Omental fat pad (tissue), 4 donors: ENCODE measurements around the gene STX11. TPM values are rescaled to one million over a fixed set of nuclear protein-coding genes. Genes with fewer than 3 reads are reported as not detected.

ENCODE experiments used
- ATAC-seq: fragments of 150-250 bp; one replicate; pipeline ENCODE4 v1.9.1; 2016; ENCODE audit warnings: mild to moderate bottlenecking, moderate library complexity; ENCODE audit not compliant: low FRiP score
- DNase-seq: peaks from one replicate; pipeline ENCODE4 v3.0.0-alpha.2; 2019; ENCODE audit warnings: low spot score
- total RNA-seq, 4 donors: library from RNA; depleted of rRNA; stranded (reverse); fragments of >200 nt; gene quantifications; one replicate each; pipeline ENCODE4 v1.1.0, GENCODE V29; 2016
- TF ChIP-seq, protein P1 (sequence below), 3 donors: fragments of 450-650 bp; IDR thresholded peaks; one replicate each; pipeline ENCODE4 v1.5.1; 2016 to 2017; ENCODE audit warnings: antibody characterized with exemption in 3 of 3, mild to moderate bottlenecking in 3 of 3, moderate library complexity in 2 of 3

The STX11 gene
- total RNA-seq, 4 donors from 2014 or later = 34.5 to 156 (median 113) TPM

DNA sequence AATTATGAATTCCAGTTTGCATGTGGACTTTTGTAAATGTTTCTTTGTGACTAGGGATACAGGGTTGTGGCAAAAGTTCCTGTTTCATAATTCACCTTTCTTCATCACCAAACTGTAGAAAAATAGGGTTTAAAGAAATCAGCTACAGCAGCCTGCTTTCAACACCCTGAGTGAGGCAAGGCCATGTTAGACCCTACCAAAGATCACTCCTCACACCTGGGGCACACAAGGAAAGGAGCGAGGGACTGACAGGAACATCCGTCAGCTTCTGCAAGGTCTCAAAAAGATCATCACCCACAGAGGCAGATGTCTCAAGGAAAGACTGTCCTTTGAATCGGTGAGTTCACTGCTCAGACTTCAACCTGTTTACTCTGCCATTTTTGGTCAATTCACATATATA is 10.5 kb upstream of the STX11 start:
- TF ChIP-seq, protein P1, sequence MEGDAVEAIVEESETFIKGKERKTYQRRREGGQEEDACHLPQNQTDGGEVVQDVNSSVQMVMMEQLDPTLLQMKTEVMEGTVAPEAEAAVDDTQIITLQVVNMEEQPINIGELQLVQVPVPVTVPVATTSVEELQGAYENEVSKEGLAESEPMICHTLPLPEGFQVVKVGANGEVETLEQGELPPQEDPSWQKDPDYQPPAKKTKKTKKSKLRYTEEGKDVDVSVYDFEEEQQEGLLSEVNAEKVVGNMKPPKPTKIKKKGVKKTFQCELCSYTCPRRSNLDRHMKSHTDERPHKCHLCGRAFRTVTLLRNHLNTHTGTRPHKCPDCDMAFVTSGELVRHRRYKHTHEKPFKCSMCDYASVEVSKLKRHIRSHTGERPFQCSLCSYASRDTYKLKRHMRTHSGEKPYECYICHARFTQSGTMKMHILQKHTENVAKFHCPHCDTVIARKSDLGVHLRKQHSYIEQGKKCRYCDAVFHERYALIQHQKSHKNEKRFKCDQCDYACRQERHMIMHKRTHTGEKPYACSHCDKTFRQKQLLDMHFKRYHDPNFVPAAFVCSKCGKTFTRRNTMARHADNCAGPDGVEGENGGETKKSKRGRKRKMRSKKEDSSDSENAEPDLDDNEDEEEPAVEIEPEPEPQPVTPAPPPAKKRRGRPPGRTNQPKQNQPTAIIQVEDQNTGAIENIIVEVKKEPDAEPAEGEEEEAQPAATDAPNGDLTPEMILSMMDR (IDR thresholded peaks at IDR 0.05) = no peak
- DNase-seq = no peak
- ATAC-seq = no peak

- DNase-seq (no peak), ATAC-seq (peak; percentile 66)
- TF ChIP-seq, protein P1 (IDR thresholded peaks at IDR 0.05) = no peak
These were observed 9.4 kb upstream of the STX11 start for GRCh38 chr6:144140867-144141266.

- DNase-seq (no peak), ATAC-seq (no peak)
- TF ChIP-seq, protein P1 (IDR thresholded peaks at IDR 0.05) = no peak
These were observed 8.8 kb upstream of the STX11 start for GRCh38 chr6:144141470-144141869.

DNA sequence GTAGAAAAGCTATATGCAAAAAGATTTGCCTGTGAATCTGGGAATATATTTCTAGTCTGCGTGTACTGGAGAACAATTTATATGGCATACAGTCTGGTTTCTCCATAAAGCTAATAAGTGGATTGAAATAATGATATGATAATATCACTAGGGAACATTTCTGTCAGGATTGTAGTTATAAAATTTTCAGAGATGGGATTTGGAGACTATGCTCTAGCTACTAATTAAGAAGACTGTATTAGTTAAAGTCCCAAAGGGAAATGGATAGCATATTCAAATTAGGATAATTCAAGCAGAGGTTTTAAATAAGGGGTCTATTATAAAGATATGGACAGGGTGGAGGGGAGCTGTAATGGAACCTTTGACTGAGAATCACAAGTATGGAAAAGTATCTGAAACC is 7.2 kb upstream of the STX11 start:
- ATAC-seq (no peak), DNase-seq (no peak)
- TF ChIP-seq, protein P1 (IDR thresholded peaks at IDR 0.05) = no peak

GRCh38 chr6:144143878-144144277 is 6.4 kb upstream of the STX11 start:
- DNase-seq (no peak), ATAC-seq (no peak)

GRCh38 chr6:144144996-144145395 is 5.3 kb upstream of the STX11 start:
- no peak for DNase-seq
- TF ChIP-seq, protein P1 (IDR thresholded peaks at IDR 0.05) = no peak
- ATAC-seq = no peak

More at GRCh38 chr6:144143878-144144277, 6.4 kb upstream of the STX11 start:
- TF ChIP-seq, protein P1 (IDR thresholded peaks at IDR 0.05) = no peak

DNA sequence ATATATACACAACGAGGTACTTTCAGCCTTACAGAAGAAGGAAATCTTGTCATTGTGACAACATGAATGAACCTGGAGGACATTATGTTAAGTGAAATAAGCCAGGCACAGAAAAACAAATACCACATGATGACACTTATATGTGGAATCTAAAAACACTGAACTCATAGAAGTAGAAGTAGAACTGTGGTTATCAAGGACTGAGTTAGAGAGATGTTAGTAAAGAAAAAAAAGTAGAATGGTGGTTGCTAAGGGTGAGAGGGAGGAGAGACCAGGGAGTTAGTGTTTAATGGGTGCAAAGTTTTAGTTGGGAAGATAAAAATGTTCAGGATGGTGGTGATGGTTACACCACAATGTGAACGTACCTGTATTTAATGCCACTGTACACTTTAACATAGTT is 4.8 kb upstream of the STX11 start:
- ATAC-seq (no peak), DNase-seq (no peak)
- TF ChIP-seq, protein P1 (IDR thresholded peaks at IDR 0.05) = no peak
